Breast epithelium (tissue), 4 donors: ENCODE measurements around the gene MARVELD3. TPM values are rescaled to one million over a fixed set of nuclear protein-coding genes. Genes with fewer than 3 reads are reported as not detected.
"Not testable (repeated sequence)": the region's sequence is repeated elsewhere in the genome, so short reads cannot be mapped to it uniquely, and the experiment has no call there.

Source experiments
- DNase-seq, 2 donors: peaks; one replicate each; pipeline ENCODE4 v3.0.0-alpha.2; 2019; ENCODE audit warnings: low spot score in 2 of 2
- H3K27ac ChIP-seq, 2 donors: fragments of 200-600 bp; sonication (generic) in 1 of 2; one replicate each; pipeline ENCODE4 v1.5.1; 2016 to 2019; ENCODE audit warnings: mild to moderate bottlenecking in 1 of 2
- H3K27me3 ChIP-seq, 2 donors: fragments of 200-600 bp; sonication (generic) in 1 of 2; one replicate each; pipeline versions ENCODE4 v1.5.1 to v1.6.0; 2017 to 2019; ENCODE audit warnings: control low read depth in 1 of 2, mild to moderate bottlenecking in 1 of 2
- H3K36me3 ChIP-seq: fragments of 200-600 bp; one replicate; pipeline ENCODE4 v1.5.1; 2019
- H3K4me1 ChIP-seq, 2 donors: fragments of 200-600 bp; sonication (generic); one replicate each; pipeline ENCODE4 v1.5.1; 2016 to 2019; ENCODE audit warnings: control low read depth in 1 of 2
- H3K4me3 ChIP-seq, 3 donors: fragments of 200-600 bp; sonication (generic); 1 replicate in 2 of 3; 2 replicates in 1 of 3; pipeline ENCODE4 v1.5.1; 2016 to 2019; ENCODE audit warnings: mild to moderate bottlenecking in 3 of 3, moderate library complexity in 2 of 3
- H3K9me3 ChIP-seq, 2 donors: fragments of 200-600 bp; sonication (generic) in 1 of 2; one replicate each; pipeline ENCODE4 v1.5.1; 2016 to 2019; ENCODE audit warnings: control low read depth in 1 of 2
- CTCF ChIP-seq, 3 donors: fragments of 450-650 bp; IDR thresholded peaks; one replicate each; pipeline ENCODE4 v1.5.1; 2016 to 2017; ENCODE audit warnings: antibody characterized with exemption in 3 of 3, mild to moderate bottlenecking in 3 of 3, moderate library complexity in 3 of 3
- POLR2AphosphoS5 ChIP-seq, 3 donors: sonication (generic); formaldehyde crosslinking; IDR thresholded peaks; one replicate each; pipeline ENCODE4 v1.6.1; 2017; ENCODE audit warnings: antibody characterized with exemption in 3 of 3
- intact Hi-C: fragments of 100-400 bp; cut with DNase I; formaldehyde crosslinking; loops from one replicate; pipeline ENCODE4 v1.15.1; 2023; ENCODE audit warnings: low total_unique reads
- total RNA-seq, 3 donors: library from RNA; depleted of rRNA; stranded (reverse); fragments of >200 nt; gene quantifications; one replicate each; pipeline ENCODE4 v1.1.0, GENCODE V29; 2016

MARVELD3 gene
- total RNA-seq, 3 donors from 2014 or later, result 11.8 to 21.5 TPM; not detected in 1

- Histone ChIP-seq H3K4me1 (no peaks in the 10 kb centered on the region), H3K4me3 (no peak overlapping the region), H3K27ac (no peak overlapping the region), H3K27me3 (no peaks in the 10 kb centered on the region), H3K9me3 (no peaks in the 10 kb centered on the region), H3K36me3 (peaks cover 2% of the 10 kb centered on the region)
- intact Hi-C loops, result no loop called here
- no peak for DNase-seq
- no peak for TF ChIP-seq CTCF (IDR thresholded peaks at IDR 0.05)
- TF ChIP-seq POLR2AphosphoS5 (IDR thresholded peaks at IDR 0.05), result no peak
Observed at GRCh38 chr16:71681360-71681759, 55.4 kb downstream of the MARVELD3 start.

GRCh38 chr16:71684280-71684679 is 58.3 kb downstream of the MARVELD3 start:
- H3K4me1 ChIP-seq, H3K9me3 ChIP-seq, H3K27ac ChIP-seq, DNase-seq, intact Hi-C loops, H3K27me3 ChIP-seq, H3K4me3 ChIP-seq, H3K36me3 ChIP-seq: not testable (repeated sequence)

Other genes with a start within 250 kb of the MARVELD3 start
- gene TLE7, start 184.1 kb upstream of the MARVELD3 start, total RNA-seq, result not detected
- gene ZNF23, start 163.9 kb upstream of the MARVELD3 start, total RNA-seq, result 10 to 100 TPM in 2 of 3 donors, 1 to 10 TPM in 1; 9.8 to 16.8 (median 11.8) TPM
- gene ZNF19, start 136.9 kb upstream of the MARVELD3 start, total RNA-seq, result 10 to 100 TPM; 16.7 to 20.2 (median 19.5) TPM
- gene CHST4, start 99.8 kb upstream of the MARVELD3 start, total RNA-seq, result 1 to 10 TPM in 1 of 3 donors, under 1 TPM in 2; 0.59 to 1.3 (median 0.66) TPM
- 100 to 1,000 TPM in 2 of 3 donors, 1 to 10 TPM in 1; 5.1 to 566 (median 212) TPM for gene TAT, start 49.1 kb upstream of the MARVELD3 start, total RNA-seq
- 10 to 100 TPM; 12.5 to 16.1 (median 15.5) TPM for gene PHLPP2, start 98.5 kb downstream of the MARVELD3 start, total RNA-seq
- gene AP1G1, start 182.7 kb downstream of the MARVELD3 start, total RNA-seq, result 100 to 1,000 TPM in 1 of 3 donors, 10 to 100 TPM in 2; 65.8 to 121 (median 95.7) TPM
- 10 to 100 TPM; 19.3 to 41.1 (median 28.0) TPM for gene ATXN1L, start 219.8 kb downstream of the MARVELD3 start, total RNA-seq